ENCODE data around the gene TAF13. TPM values are rescaled to one million over a fixed set of nuclear protein-coding genes. Genes with fewer than 3 reads are reported as not detected.
A peak's percentile ranks its signal among the peaks of the same experiment; 100 is the strongest.

Gene TAF13
- total RNA-seq, result 38.8 TPM
- long read RNA-seq, partial matches to known transcripts, result 2 of 2 reads
- long read RNA-seq, other reads (novel, unspliced or antisense), result 0 of 2 reads

- peaks cover 15% of the 10 kb centered on the region for H3K36me3 ChIP-seq
- H3K4me3 ChIP-seq, result peak within 1 kb of the TSS; percentile 72
- intact Hi-C loops (cut with DNase I), result no loop called here
- H3K27me3 ChIP-seq (ENCODE audit: low read depth), result no peaks in the 10 kb centered on the region
- H3K9me3 ChIP-seq, result no peaks in the 10 kb centered on the region
- ATAC-seq (peak; percentile 100), DNase-seq (peak; percentile 97)
- peak; percentile 23 for TF ChIP-seq CTCF (IDR thresholded peaks at IDR 0.05)
- H3K27ac ChIP-seq, result peak within 1 kb of the TSS; percentile 94
- H3K4me1 ChIP-seq, result peaks cover 21% of the 10 kb centered on the region
Observed at GRCh38 chr1:109075531-109076490, at the start of gene TAF13. Gene TAF13 (minus strand): TSS chr1:109076003. CDS start chr1:109075947, 56 bp downstream.

GRCh38 chr1:109120356-109120755, 44.6 kb upstream of the TAF13 start:
- ATAC-seq (no peak), DNase-seq (no peak)
- no peak overlapping the region for H3K4me3 ChIP-seq
- no peak overlapping the region for H3K27ac ChIP-seq
- no peaks in the 10 kb centered on the region for H3K9me3 ChIP-seq
- TF ChIP-seq CTCF (IDR thresholded peaks at IDR 0.05), result no peak
- H3K4me1 ChIP-seq, result no peaks in the 10 kb centered on the region
- intact Hi-C loops (cut with DNase I), result no loop called here
- peaks cover 7% of the 10 kb centered on the region for H3K27me3 ChIP-seq (ENCODE audit: low read depth)
- no peaks in the 10 kb centered on the region for H3K36me3 ChIP-seq

GRCh38 chr1:109118089-109118488, 42.3 kb upstream of the TAF13 start:
- Histone ChIP-seq H3K9me3 (no peaks in the 10 kb centered on the region), H3K27me3 (ENCODE audit: low read depth) (peaks cover 25% of the 10 kb centered on the region), H3K27ac (no peak overlapping the region), H3K4me1 (peaks cover 11% of the 10 kb centered on the region), H3K36me3 (no peaks in the 10 kb centered on the region), H3K4me3 (no peak overlapping the region)
- DNase-seq (no peak), ATAC-seq (no peak)
- TF ChIP-seq CTCF (IDR thresholded peaks at IDR 0.05), result no peak
- intact Hi-C loops (cut with DNase I), result no loop called here

GRCh38 chr1:109116286-109116685, 40.5 kb upstream of the TAF13 start:
- no peak overlapping the region for H3K4me3 ChIP-seq
- no peaks in the 10 kb centered on the region for H3K36me3 ChIP-seq
- peaks cover 23% of the 10 kb centered on the region for H3K4me1 ChIP-seq
- no peak for DNase-seq
- H3K27ac ChIP-seq, result no peak overlapping the region
- H3K9me3 ChIP-seq, result no peaks in the 10 kb centered on the region
- no peak for ATAC-seq
- peaks cover 25% of the 10 kb centered on the region for H3K27me3 ChIP-seq (ENCODE audit: low read depth)
- intact Hi-C loops (cut with DNase I), result no loop called here
- TF ChIP-seq CTCF (IDR thresholded peaks at IDR 0.05), result no peak

- peaks cover 25% of the 10 kb centered on the region for H3K27me3 ChIP-seq (ENCODE audit: low read depth)
- H3K36me3 ChIP-seq, result no peaks in the 10 kb centered on the region
- H3K9me3 ChIP-seq, result no peaks in the 10 kb centered on the region
- DNase-seq, result no peak
- H3K27ac ChIP-seq, result no peak overlapping the region
- H3K4me3 ChIP-seq, result no peak overlapping the region
- H3K4me1 ChIP-seq, result peaks cover 23% of the 10 kb centered on the region
- no peak for ATAC-seq
- TF ChIP-seq CTCF (IDR thresholded peaks at IDR 0.05), result no peak
- intact Hi-C loops (cut with DNase I), result no loop called here
Observed at GRCh38 chr1:109115685-109116084, 39.9 kb upstream of the TAF13 start.
